HFFc6 (cell line): ENCODE results near the gene HEXD. TPM values are rescaled to one million over a fixed set of nuclear protein-coding genes. Genes with fewer than 3 reads are reported as not detected.

Source experiments
- DNase-seq: peaks from one replicate; pipeline ENCODE4 v3.0.0-alpha.2; 2018
- H3K27ac Mint-ChIP-seq: 2 replicates; pipeline ENCODE4 v1.8.0; 2020; ENCODE audit warnings: mild to moderate bottlenecking, mixed read lengths
- H3K27me3 Mint-ChIP-seq: 2 replicates; pipeline ENCODE4 v1.8.0; 2021; ENCODE audit warnings: mild to moderate bottlenecking, moderate library complexity, mixed read lengths; ENCODE audit not compliant: insufficient read depth
- H3K36me3 Mint-ChIP-seq: 2 replicates; pipeline ENCODE4 v1.8.0; 2021; ENCODE audit warnings: low read depth, mixed read lengths
- H3K4me1 Mint-ChIP-seq: 2 replicates; pipeline ENCODE4 v1.8.0; 2020; ENCODE audit warnings: low read depth, mixed read lengths
- H3K4me3 Mint-ChIP-seq: 2 replicates; pipeline ENCODE4 v1.8.0; 2020; ENCODE audit warnings: mild to moderate bottlenecking, moderate library complexity, mixed read lengths
- H3K9me3 Mint-ChIP-seq: 2 replicates; pipeline ENCODE4 v1.8.0; 2020; ENCODE audit warnings: mild to moderate bottlenecking, mixed read lengths
- CTCF ChIP-seq: fragments of 200-600 bp; sonication (generic); IDR thresholded peaks from 2 replicates; pipeline ENCODE4 v1.5.0; 2021; ENCODE audit warnings: antibody characterized with exemption, mild to moderate bottlenecking
- total RNA-seq, 6 experiments: library from RNA; stranded (reverse); fragmentation: NEBNext Ultra II Directional; extraction: Animal tissue kit (Norgen Biotek cat#: 25700); gene quantifications; 2 replicates in 1 of 6; 3 replicates in 5 of 6; pipeline ENCODE4 v1.2.3, GENCODE V29; 2021

HEXD gene
- total RNA-seq, 6 experiments from 2014 or later = 4.3 to 6.8 (median 5.6) TPM

- DNase-seq = no peak
- Mint-ChIP-seq H3K4me3 (no peak overlapping the region), H3K36me3 (no peaks in the 10 kb centered on the region), H3K4me1 (peaks cover 6% of the 10 kb centered on the region), H3K9me3 (no peaks in the 10 kb centered on the region), H3K27me3 (no peaks in the 10 kb centered on the region; the same call in 1 of the 2 replicates), H3K27ac (no peak overlapping the region)
- TF ChIP-seq CTCF = no peak
Measured at GRCh38 chr17:82437325-82437668, 19.1 kb downstream of the HEXD start.

- Mint-ChIP-seq H3K9me3 (no peaks in the 10 kb centered on the region), H3K27me3 (no peaks in the 10 kb centered on the region; the same call in 1 of the 2 replicates), H3K4me3 (no peak overlapping the region), H3K36me3 (no peaks in the 10 kb centered on the region; the same call in 1 of the 2 replicates), H3K27ac (no peak overlapping the region), H3K4me1 (peaks cover 6% of the 10 kb centered on the region)
- DNase-seq = no peak
- no peak for TF ChIP-seq CTCF
Measured at GRCh38 chr17:82438401-82439193, 20.4 kb downstream of the HEXD start.

- H3K27ac Mint-ChIP-seq = no peak overlapping the region
- no peaks in the 10 kb centered on the region; the same call in 1 of the 2 replicates for H3K27me3 Mint-ChIP-seq
- H3K4me3 Mint-ChIP-seq = no peak overlapping the region
- peaks cover 6% of the 10 kb centered on the region for H3K4me1 Mint-ChIP-seq
- H3K9me3 Mint-ChIP-seq = no peaks in the 10 kb centered on the region
- H3K36me3 Mint-ChIP-seq = no peaks in the 10 kb centered on the region; the same call in 1 of the 2 replicates
- no peak for TF ChIP-seq CTCF
- DNase-seq = no peak
Measured at GRCh38 chr17:82439194-82439828, 21.2 kb downstream of the HEXD start.

GRCh38 chr17:82439829-82440365, 21.8 kb downstream of the HEXD start:
- Mint-ChIP-seq H3K36me3 (no peaks in the 10 kb centered on the region; the same call in 1 of the 2 replicates), H3K9me3 (no peaks in the 10 kb centered on the region), H3K4me1 (peaks cover 6% of the 10 kb centered on the region), H3K27ac (no peak overlapping the region), H3K4me3 (no peak overlapping the region), H3K27me3 (no peaks in the 10 kb centered on the region; the same call in 1 of the 2 replicates)
- DNase-seq = no peak
- TF ChIP-seq CTCF = no peak

DNA sequence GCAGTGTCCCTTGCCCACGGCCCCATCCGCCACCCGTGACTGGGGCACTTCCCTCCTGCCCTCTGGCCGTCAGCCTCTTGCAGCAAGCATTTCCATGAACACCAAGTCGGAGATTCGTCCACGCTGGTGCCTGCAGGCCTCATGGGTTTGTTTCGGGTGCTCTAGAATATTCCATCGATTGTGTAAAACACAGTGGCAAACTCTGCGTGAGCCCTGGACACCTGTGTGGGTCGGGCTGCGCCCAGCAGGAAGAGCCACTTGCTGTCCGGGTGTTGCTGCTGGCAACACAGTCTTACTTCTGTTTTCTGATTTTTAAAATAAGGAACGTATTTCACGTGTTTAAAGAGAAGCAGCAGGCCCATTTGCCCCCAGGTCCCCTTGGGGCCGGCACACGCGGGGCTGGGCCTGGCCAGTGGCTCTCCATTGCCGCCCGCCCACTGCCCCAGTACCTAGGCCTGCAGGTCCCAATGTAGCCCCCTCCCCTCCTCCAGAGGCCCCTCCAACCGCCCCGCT, 22.4 kb downstream of the HEXD start:
- no peak for DNase-seq
- no peak overlapping the region for H3K27ac Mint-ChIP-seq
- H3K9me3 Mint-ChIP-seq = no peaks in the 10 kb centered on the region
- no peaks in the 10 kb centered on the region for H3K4me1 Mint-ChIP-seq
- H3K27me3 Mint-ChIP-seq = no peaks in the 10 kb centered on the region
- H3K36me3 Mint-ChIP-seq = no peaks in the 10 kb centered on the region; the same call in 1 of the 2 replicates
- no peak for TF ChIP-seq CTCF
- no peak overlapping the region for H3K4me3 Mint-ChIP-seq
